ENCODE measurements around the gene ZNF580. TPM values are rescaled to one million over a fixed set of nuclear protein-coding genes. Genes with fewer than 3 reads are reported as not detected.

ZNF580 gene
- total RNA-seq, 6 donors from 2014 or later: 28.1 to 84.1 (median 38.0) TPM

DNA sequence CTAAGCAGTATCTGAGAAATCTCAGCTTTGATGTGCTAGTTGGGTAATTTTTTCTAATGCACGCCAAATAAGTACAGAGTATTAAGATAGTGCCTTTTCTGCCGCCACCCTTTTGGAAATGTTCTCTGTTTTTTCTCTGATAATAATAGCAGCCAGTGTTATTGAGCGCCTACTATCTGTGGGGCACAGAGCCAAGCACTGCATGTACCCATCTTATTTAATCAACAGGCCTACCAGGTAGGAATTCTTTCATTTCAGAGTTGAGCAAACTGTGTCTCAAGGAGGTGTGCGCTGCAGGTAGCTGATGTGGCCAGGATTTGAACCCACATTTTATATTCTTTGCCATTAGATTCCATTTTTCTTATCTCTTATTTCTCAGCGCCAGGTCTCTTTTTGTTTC, 35.6 kb downstream of the ZNF580 start:
- ATAC-seq (ENCODE audit: low FRiP score in 2 of 2): no peak
- H3K27ac ChIP-seq: peak overlapping the region in 2 of 4 donors; percentile 92 to 98
- 62 to 63% methylated on average over 5 of the region's 5 CpGs for WGBS, 2 donors

DNA sequence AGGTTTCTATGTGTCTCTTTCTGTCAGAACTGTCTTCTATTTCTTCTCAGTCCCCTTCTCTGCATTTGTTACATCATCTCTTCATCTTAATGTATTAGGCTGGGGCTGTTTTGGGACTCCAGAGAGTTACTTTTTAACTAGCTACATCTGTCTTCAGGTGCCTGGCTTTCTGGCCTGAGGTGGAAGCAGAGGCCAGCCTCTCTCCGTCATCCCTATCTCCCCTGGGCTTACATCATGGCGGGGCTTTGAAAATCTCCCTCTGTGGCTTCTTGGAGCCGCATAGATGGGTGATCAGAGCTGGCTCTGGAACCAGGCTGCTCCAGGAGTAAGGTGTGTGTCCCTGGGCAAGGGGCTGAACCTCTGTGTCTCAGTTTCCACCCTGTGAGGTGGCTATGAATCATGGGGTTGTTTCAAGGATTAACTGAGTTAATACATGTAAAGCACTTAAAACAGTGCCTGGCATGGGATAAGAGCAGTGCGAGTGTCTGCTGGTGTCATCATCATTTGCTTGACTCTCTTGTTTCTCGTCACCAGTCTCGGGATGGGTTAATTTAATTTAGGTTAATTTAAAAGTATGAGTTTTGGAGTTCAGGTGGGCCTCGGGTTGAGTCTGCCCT, 36.2 kb downstream of the ZNF580 start:
- H3K36me3 ChIP-seq: peaks cover 13 to 54% (median 45%) of the 10 kb centered on the region in 4 donors
- no peak for ATAC-seq (ENCODE audit: low FRiP score in 2 of 2)
- peak overlapping the region in 2 of 4 donors; percentile 80 to 98 for H3K4me3 ChIP-seq

More for the DNA sequence above, 35.6 kb downstream of the ZNF580 start:
- TF ChIP-seq, protein P1, sequence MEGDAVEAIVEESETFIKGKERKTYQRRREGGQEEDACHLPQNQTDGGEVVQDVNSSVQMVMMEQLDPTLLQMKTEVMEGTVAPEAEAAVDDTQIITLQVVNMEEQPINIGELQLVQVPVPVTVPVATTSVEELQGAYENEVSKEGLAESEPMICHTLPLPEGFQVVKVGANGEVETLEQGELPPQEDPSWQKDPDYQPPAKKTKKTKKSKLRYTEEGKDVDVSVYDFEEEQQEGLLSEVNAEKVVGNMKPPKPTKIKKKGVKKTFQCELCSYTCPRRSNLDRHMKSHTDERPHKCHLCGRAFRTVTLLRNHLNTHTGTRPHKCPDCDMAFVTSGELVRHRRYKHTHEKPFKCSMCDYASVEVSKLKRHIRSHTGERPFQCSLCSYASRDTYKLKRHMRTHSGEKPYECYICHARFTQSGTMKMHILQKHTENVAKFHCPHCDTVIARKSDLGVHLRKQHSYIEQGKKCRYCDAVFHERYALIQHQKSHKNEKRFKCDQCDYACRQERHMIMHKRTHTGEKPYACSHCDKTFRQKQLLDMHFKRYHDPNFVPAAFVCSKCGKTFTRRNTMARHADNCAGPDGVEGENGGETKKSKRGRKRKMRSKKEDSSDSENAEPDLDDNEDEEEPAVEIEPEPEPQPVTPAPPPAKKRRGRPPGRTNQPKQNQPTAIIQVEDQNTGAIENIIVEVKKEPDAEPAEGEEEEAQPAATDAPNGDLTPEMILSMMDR (IDR thresholded peaks at IDR 0.05): no peak
- TF ChIP-seq POLR2A (IDR thresholded peaks at IDR 0.05) (no peak), POLR2AphosphoS5 (IDR thresholded peaks at IDR 0.05) (no peak), EP300 (IDR thresholded peaks at IDR 0.05) (no peak)
- H3K9me3 ChIP-seq: no peaks in the 10 kb centered on the region
- H3K4me3 ChIP-seq: peak overlapping the region in 3 of 4 donors; percentile 80 to 99 (median 98)
- H3K36me3 ChIP-seq: peaks cover 13 to 54% (median 43%) of the 10 kb centered on the region in 4 donors
- no peak for DNase-seq
- no peaks in the 10 kb centered on the region for H3K27me3 ChIP-seq
- peaks cover 36 to 78% (median 48%) of the 10 kb centered on the region in 4 donors for H3K4me1 ChIP-seq

DNA sequence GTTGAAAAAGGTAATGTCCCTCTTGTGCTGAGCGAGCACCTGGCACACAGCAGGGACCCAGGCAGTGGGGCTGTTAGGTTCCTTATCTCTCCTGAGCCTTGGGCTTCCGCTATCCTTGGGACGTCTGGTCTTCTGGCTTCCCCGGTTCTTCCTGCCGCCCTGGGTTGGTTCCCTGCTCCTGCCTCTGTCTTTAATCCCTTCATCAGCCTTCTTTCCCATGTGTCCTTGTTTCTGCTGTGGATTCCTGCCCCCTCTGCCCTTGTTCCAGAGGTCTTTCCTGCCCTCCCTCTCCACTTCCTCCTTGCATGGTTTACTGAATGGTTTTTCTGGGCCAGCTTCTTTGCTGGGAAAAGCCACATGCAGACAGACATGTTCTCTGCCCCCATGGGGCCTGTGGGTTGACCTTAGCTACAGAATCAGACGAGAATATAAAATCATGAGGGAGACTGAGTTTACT, 36.8 kb downstream of the ZNF580 start:
- 62 to 63% methylated on average over 6 of the region's 6 CpGs for WGBS, 2 donors
- no peak for ATAC-seq (ENCODE audit: low FRiP score in 2 of 2)

More for the DNA sequence above, 36.2 kb downstream of the ZNF580 start:
- Histone ChIP-seq H3K9me3 (no peaks in the 10 kb centered on the region), H3K27ac (peak overlapping the region; percentile 8 to 61 (median 41)), H3K4me1 (peaks cover 36 to 79% (median 48%) of the 10 kb centered on the region in 4 donors), H3K27me3 (no peaks in the 10 kb centered on the region)
- TF ChIP-seq EP300 (IDR thresholded peaks at IDR 0.05): no peak
- no peak for TF ChIP-seq POLR2A (IDR thresholded peaks at IDR 0.05)
- TF ChIP-seq POLR2AphosphoS5 (IDR thresholded peaks at IDR 0.05): no peak
- TF ChIP-seq, protein P1 (IDR thresholded peaks at IDR 0.05): no peak
- DNase-seq: no peak
- WGBS, 2 donors: 88 to 92% methylated on average over 7 of the region's 7 CpGs

DNA sequence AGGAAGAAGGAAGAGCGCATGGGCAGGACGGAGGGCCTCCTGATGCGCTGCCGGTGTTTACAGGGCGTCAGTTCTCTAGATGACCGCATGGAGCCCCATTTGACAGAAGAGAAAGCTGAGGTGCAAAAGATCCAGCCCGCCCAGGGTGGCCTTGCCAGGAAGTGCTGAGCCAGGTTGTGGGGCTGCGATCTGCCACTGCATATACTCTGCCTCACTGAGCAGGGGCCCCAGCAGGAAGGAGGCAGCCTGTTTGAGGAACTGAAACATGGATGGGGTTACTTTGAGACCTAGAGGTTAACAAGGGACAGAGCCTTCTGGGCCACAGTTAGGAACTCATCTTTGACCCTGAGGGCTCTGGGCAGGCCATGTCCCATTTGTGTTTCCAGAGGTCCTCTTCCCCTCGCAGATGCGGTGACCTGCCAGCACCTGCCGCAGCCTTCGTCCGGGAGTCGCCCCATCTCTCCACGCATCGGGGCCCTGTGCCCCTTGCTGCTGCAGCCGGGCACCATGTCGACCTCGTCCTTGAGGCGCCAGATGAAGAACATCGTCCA, 37.4 kb downstream of the ZNF580 start:
- H3K27me3 ChIP-seq: no peaks in the 10 kb centered on the region
- H3K4me1 ChIP-seq: peaks cover 36 to 79% (median 49%) of the 10 kb centered on the region in 4 donors
- H3K27ac ChIP-seq: peak overlapping the region in 3 of 4 donors; percentile 40 to 61 (median 42)
- DNase-seq (peak; percentile 48 to 78), ATAC-seq (ENCODE audit: low FRiP score in 2 of 2) (peak; percentile 40 to 57)
- whole genome bisulfite sequencing, 2 donors: 79 to 85% methylated on average over 12 to 20 of the region's 21 CpGs
- peaks cover 13 to 59% (median 43%) of the 10 kb centered on the region in 4 donors for H3K36me3 ChIP-seq
- TF ChIP-seq, protein P1 (IDR thresholded peaks at IDR 0.05): no peak
- no peak for TF ChIP-seq POLR2AphosphoS5 (IDR thresholded peaks at IDR 0.05)
- TF ChIP-seq POLR2A (IDR thresholded peaks at IDR 0.05): no peak
- TF ChIP-seq EP300 (IDR thresholded peaks at IDR 0.05): no peak
- H3K9me3 ChIP-seq: no peaks in the 10 kb centered on the region
- H3K4me3 ChIP-seq: no peak overlapping the region

More for the DNA sequence above, 36.8 kb downstream of the ZNF580 start:
- peaks cover 13 to 56% (median 44%) of the 10 kb centered on the region in 4 donors for H3K36me3 ChIP-seq
- no peaks in the 10 kb centered on the region for H3K9me3 ChIP-seq
- peak overlapping the region in 3 of 4 donors; percentile 40 to 61 (median 42) for H3K27ac ChIP-seq
- no peak overlapping the region for H3K4me3 ChIP-seq
- H3K4me1 ChIP-seq: peaks cover 36 to 79% (median 48%) of the 10 kb centered on the region in 4 donors
- no peak for DNase-seq
- H3K27me3 ChIP-seq: no peaks in the 10 kb centered on the region
- TF ChIP-seq, protein P1 (IDR thresholded peaks at IDR 0.05): no peak
- TF ChIP-seq EP300 (IDR thresholded peaks at IDR 0.05) (no peak), POLR2AphosphoS5 (IDR thresholded peaks at IDR 0.05) (no peak), POLR2A (IDR thresholded peaks at IDR 0.05) (no peak)

All from upper lobe of left lung (tissue), 6 donors.